Omental fat pad (tissue), 4 donors: ENCODE data around the gene MEF2D. TPM values are rescaled to one million over a fixed set of nuclear protein-coding genes. Genes with fewer than 3 reads are reported as not detected.
A peak's percentile ranks its signal among the peaks of the same experiment; 100 is the strongest.

Experiments
- ATAC-seq: fragments of 150-250 bp; one replicate; pipeline ENCODE4 v1.9.1; 2016; ENCODE audit warnings: mild to moderate bottlenecking, moderate library complexity; ENCODE audit not compliant: low FRiP score
- DNase-seq: peaks from one replicate; pipeline ENCODE4 v3.0.0-alpha.2; 2019; ENCODE audit warnings: low spot score
- CTCF ChIP-seq, 3 donors: fragments of 450-650 bp; IDR thresholded peaks; one replicate each; pipeline ENCODE4 v1.5.1; 2016 to 2017; ENCODE audit warnings: antibody characterized with exemption in 3 of 3, mild to moderate bottlenecking in 3 of 3, moderate library complexity in 2 of 3
- total RNA-seq, 4 donors: library from RNA; depleted of rRNA; stranded (reverse); fragments of >200 nt; gene quantifications; one replicate each; pipeline ENCODE4 v1.1.0, GENCODE V29; 2016

Gene MEF2D
- total RNA-seq, 4 donors from 2014 or later, result 22.8 to 33.8 (median 28.1) TPM

DNA sequence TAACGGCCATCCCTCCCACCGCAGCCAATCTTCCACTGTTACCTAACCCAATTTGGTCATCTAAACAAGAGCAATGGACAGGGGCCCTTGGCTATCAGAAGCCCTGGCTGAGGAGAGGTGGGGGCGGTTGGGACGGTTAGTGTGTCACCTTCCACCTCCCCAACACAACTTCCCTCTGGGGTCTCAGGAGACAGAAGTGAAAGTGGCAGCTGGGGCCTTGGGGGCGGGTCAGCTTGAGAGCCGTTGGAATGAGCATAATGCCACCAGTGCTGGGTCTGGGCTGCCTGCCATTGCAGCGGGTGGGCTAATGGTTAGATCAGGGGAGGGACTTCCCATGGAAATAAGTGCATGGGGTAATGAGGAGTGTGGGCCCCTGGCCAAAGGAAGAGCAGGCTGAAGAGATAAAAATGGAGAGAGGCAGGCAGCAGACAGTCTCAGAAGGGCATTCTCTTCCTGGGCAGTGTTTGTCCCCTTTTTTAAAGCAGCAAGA is 7.9 kb downstream of the MEF2D start:
- no peak for TF ChIP-seq CTCF (IDR thresholded peaks at IDR 0.05)
- ATAC-seq, result no peak
- no peak for DNase-seq

GRCh38 chr1:156492013-156492590 is 8.5 kb downstream of the MEF2D start:
- ATAC-seq, result no peak

DNA sequence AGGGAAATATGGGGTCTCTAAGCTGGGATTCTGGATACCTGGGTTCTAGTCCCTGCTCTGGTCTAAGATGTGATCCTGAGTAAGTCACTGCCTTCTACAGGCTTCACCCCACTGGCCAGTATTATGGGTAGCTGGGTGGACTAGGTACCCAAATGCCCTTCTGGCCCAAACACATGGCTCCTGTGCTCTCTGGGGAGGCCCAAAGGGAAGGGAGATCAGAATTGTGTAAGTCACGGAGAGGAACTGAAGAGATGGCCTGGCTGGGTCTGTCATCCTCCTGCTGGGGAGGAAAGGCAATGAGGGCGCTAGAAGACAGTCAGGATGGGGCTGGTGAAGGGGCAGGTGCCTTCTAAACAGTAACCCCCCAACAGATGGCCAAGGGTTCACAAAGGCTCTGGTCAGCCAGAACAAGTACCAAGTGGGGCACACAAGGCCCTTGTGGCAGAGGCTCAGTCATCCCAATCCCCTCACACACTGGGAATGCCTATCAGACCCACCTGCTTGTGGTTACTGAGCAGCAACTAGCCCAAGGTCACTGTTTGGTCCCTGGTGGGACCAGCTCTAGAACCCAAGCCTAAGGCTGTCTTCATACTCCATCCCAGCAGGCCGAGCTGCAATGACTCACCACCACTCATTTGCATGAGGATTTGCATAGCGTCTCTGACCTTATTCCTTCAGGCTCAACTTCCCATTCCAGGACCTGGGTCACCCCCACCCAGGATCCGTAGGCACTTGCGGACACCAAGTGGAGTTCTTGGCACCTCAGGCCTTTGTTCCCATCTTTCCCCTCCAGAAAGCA is 9.2 kb downstream of the MEF2D start:
- ATAC-seq, result no peak
- TF ChIP-seq CTCF (IDR thresholded peaks at IDR 0.05), result no peak

More at GRCh38 chr1:156492013-156492590, 8.5 kb downstream of the MEF2D start:
- DNase-seq, result no peak
- no peak for TF ChIP-seq CTCF (IDR thresholded peaks at IDR 0.05)

DNA sequence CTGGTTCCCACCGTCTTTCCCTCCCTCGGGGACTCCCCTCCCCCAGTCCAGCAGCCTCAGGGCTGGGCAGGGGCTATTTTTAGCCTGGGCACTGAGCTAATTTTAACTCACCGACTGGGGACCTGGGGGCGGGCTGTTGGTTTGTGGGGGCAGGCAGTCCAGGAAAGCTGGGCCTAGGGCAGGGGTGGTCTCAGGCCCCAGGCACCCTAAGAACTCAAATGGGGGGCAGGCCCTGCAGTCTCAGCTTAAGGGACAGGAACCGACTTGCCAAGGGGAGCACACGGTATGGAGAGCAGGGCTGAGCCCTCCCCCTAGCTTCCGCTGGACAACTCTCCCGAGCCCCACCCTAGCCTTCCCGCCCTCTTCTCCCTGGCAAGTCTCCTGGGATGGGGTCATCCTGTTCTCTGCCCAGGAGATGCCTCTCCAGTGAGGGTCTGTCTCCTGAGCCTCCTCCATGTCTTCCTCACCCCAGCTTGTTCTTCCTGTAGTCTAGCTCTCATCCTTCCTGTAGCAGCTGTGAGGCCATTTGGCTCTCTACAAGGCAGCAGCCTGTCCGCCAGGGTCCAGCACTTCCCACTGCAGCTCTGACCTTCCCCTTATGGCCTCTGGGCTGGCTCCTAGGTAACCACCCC is 10.1 kb downstream of the MEF2D start:
- ATAC-seq (peak; percentile 57), DNase-seq (no peak)
- no peak for TF ChIP-seq CTCF (IDR thresholded peaks at IDR 0.05)

More for the DNA sequence above, 9.2 kb downstream of the MEF2D start:
- no peak for DNase-seq

GRCh38 chr1:156489935-156490293 is 10.7 kb downstream of the MEF2D start:
- DNase-seq (no peak), ATAC-seq (no peak)
- TF ChIP-seq CTCF (IDR thresholded peaks at IDR 0.05), result no peak

DNA sequence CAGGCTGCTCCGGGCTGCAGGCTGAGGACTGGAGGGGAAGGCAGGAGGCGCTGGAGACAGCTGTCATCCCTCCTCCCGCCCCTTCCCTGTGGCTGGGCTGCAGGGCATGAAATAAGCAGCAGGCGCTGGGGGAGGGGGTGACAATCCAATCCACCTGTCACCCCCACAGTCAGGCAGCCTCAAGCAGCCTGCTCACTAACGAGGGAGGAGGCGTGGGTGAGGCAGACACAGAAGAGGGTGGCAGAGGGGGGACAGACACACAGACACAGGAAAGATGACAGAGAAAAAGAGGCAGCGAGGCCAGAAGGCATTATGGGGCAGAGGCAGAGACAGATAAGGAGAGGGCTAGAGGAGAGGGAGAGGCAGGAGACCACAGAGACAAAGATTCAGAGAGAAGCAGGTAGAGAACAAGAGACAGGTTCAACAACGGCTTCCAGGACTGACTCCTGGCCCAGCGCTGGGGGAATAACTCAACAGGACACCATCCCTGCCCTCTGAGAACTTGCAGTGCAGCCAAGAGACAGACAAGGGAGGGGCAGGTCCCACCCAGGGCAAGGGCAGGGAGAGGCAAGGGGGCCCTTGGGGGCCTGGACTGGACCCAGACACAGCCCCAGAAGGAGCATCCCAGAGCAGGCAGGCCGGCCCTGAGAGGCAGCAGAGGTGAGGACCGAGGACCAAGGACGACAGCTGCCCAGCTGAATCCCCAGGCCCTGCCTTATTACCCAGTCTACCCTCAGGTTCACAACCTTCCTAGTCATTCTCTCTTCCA is 11.2 kb downstream of the MEF2D start:
- TF ChIP-seq CTCF (IDR thresholded peaks at IDR 0.05), result no peak
- DNase-seq (no peak), ATAC-seq (no peak)
